ENCODE results near the gene SHOC1.

- TF ChIP-seq CTCF (IDR thresholded peaks at IDR 0.05 in 8 of 11, conservative IDR thresholded peaks at IDR 0.05 in 3 of 11) (no peak), POLR2A (IDR thresholded peaks at IDR 0.05) (no peak), POLR2AphosphoS5 (IDR thresholded peaks at IDR 0.05) (no peak)
Measured at GRCh38 chr9:111783424-111783823, 11.3 kb downstream of the SHOC1 start.

Measured in spleen (tissue), 7 donors.